H9 (cell line): Measurements from ENCODE around the gene CDK12. TPM values are rescaled to one million over a fixed set of nuclear protein-coding genes. Genes with fewer than 3 reads are reported as not detected.

Experiments
- DNase-seq: peaks from one replicate; pipeline ENCODE4 v3.0.0-alpha.2; 2017
- H2AFZ ChIP-seq: one replicate; pipeline ENCODE4 v1.6.1; 2013; ENCODE audit warnings: mild to moderate bottlenecking, low read length, control low read depth, moderate library complexity
- H2AK5ac ChIP-seq: 2 replicates; pipeline ENCODE4 v1.6.1; 2013; ENCODE audit warnings: low read length, control low read depth, mixed read lengths; ENCODE audit not compliant: insufficient read length
- H2BK120ac ChIP-seq: one replicate; pipeline ENCODE4 v1.6.1; 2013; ENCODE audit warnings: low read depth, mild to moderate bottlenecking, low read length, control low read depth, inconsistent platforms; ENCODE audit not compliant: poor library complexity, severe bottlenecking
- H2BK12ac ChIP-seq: 2 replicates; pipeline ENCODE4 v1.6.1; 2013; ENCODE audit warnings: low read length, control low read depth, mixed read lengths, low read depth; ENCODE audit not compliant: insufficient read length
- H2BK15ac ChIP-seq: 2 replicates; pipeline ENCODE4 v1.6.1; 2013; ENCODE audit warnings: low read depth, low read length, control low read depth
- H2BK20ac ChIP-seq: one replicate; pipeline ENCODE4 v1.6.1; 2013; ENCODE audit warnings: low read depth, mild to moderate bottlenecking, low read length, control low read depth, inconsistent platforms; ENCODE audit not compliant: poor library complexity, severe bottlenecking
- H2BK5ac ChIP-seq: 2 replicates; pipeline ENCODE4 v1.6.1; 2013; ENCODE audit warnings: low read length, control low read depth, mixed read lengths; ENCODE audit not compliant: insufficient read length
- H3K14ac ChIP-seq: 2 replicates; pipeline ENCODE4 v1.6.1; 2013; ENCODE audit warnings: low read length, control low read depth; ENCODE audit not compliant: insufficient read depth
- H3K18ac ChIP-seq: 2 replicates; pipeline ENCODE4 v1.6.1; 2013; ENCODE audit warnings: low read depth, mild to moderate bottlenecking, mixed read lengths, low read length, control low read depth; ENCODE audit not compliant: insufficient read length
- H3K23ac ChIP-seq: 2 replicates; pipeline ENCODE4 v1.6.1; 2013; ENCODE audit warnings: low read length, control low read depth, mixed read lengths, low read depth; ENCODE audit not compliant: insufficient read length
- H3K23me2 ChIP-seq: 2 replicates; pipeline ENCODE4 v1.6.1; 2013; ENCODE audit warnings: low read depth, mild to moderate bottlenecking, mixed read lengths, low read length, control low read depth; ENCODE audit not compliant: insufficient read length, poor library complexity, severe bottlenecking
- H3K27ac ChIP-seq: 2 replicates; pipeline ENCODE4 v1.5.1; 2013; ENCODE audit warnings: low read length, control low read depth, mixed read lengths, low read depth; ENCODE audit not compliant: insufficient read length
- H3K27me3 ChIP-seq: 2 replicates; pipeline ENCODE4 v1.6.1; 2013; ENCODE audit warnings: low read length, control low read depth, inconsistent platforms; ENCODE audit not compliant: insufficient read depth
- H3K4ac ChIP-seq: 2 replicates; pipeline ENCODE4 v1.6.1; 2013; ENCODE audit warnings: low read depth, mild to moderate bottlenecking, control low read depth, inconsistent platforms, low read length, moderate library complexity
- H3K4me1 ChIP-seq: 2 replicates; pipeline ENCODE4 v1.6.1; 2013; ENCODE audit warnings: low read length, control low read depth, inconsistent platforms; ENCODE audit not compliant: insufficient read depth
- H3K4me2 ChIP-seq: 2 replicates; pipeline ENCODE4 v1.6.1; 2013; ENCODE audit warnings: low read length, control low read depth, mixed read lengths; ENCODE audit not compliant: insufficient read length, insufficient read depth
- H3K56ac ChIP-seq: 2 replicates; pipeline ENCODE4 v1.6.1; 2013; ENCODE audit warnings: low read depth, mild to moderate bottlenecking, mixed read lengths, low read length, control low read depth; ENCODE audit not compliant: insufficient read length
- H3K79me1 ChIP-seq: 2 replicates; pipeline ENCODE4 v1.6.1; 2013; ENCODE audit warnings: low read depth, mild to moderate bottlenecking, moderate library complexity, low read length, control low read depth, inconsistent platforms; ENCODE audit not compliant: insufficient read depth, poor library complexity, severe bottlenecking
- H3K79me2 ChIP-seq: 2 replicates; pipeline ENCODE4 v1.6.1; 2013; ENCODE audit warnings: low read length, control low read depth, inconsistent platforms; ENCODE audit not compliant: insufficient read depth
- H3K9ac ChIP-seq: 2 replicates; pipeline ENCODE4 v1.6.1; 2013; ENCODE audit warnings: low read length, control low read depth, mixed read lengths; ENCODE audit not compliant: insufficient read length; ENCODE audit errors: extremely low read depth
- H3K9me3 ChIP-seq: one replicate; pipeline ENCODE4 v1.6.1; 2013; ENCODE audit warnings: low read depth, low read length, inconsistent platforms; ENCODE audit not compliant: control insufficient read depth
- H3T11ph ChIP-seq: one replicate; pipeline ENCODE4 v1.6.1; 2013; ENCODE audit warnings: mild to moderate bottlenecking, low read length, control low read depth, inconsistent platforms
- H4K20me1 ChIP-seq: one replicate; pipeline ENCODE4 v1.6.1; 2013; ENCODE audit not compliant: control insufficient read depth, insufficient read length, insufficient read depth
- H4K5ac ChIP-seq: 2 replicates; pipeline ENCODE4 v1.6.1; 2013; ENCODE audit warnings: low read depth, mild to moderate bottlenecking, mixed read lengths, low read length, control low read depth; ENCODE audit not compliant: insufficient read length
- H4K8ac ChIP-seq: replicated peaks from 2 replicates; pipeline ENCODE4 v1.6.1; 2013; ENCODE audit warnings: low read length, control low read depth, mixed read lengths, low read depth; ENCODE audit not compliant: insufficient read length
- H4K91ac ChIP-seq: 2 replicates; pipeline ENCODE4 v1.6.1; 2013; ENCODE audit warnings: low read depth, mild to moderate bottlenecking, moderate library complexity, mixed read lengths, low read length, control low read depth; ENCODE audit not compliant: insufficient read length
- H3K27ac Mint-ChIP-seq, 3 experiments: 2 replicates in 2 of 3; 3 replicates in 1 of 3; pipeline ENCODE4 v1.8.0; 2020 to 2021; ENCODE audit warnings: mixed read lengths in 3 of 3, mild to moderate bottlenecking in 1 of 3, moderate library complexity in 1 of 3
- H3K27me3 Mint-ChIP-seq: 2 replicates; pipeline ENCODE4 v1.8.0; 2021; ENCODE audit warnings: low read depth, mild to moderate bottlenecking, moderate library complexity, mixed read lengths
- H3K36me3 Mint-ChIP-seq, 3 experiments: 2 replicates in 2 of 3; 3 replicates in 1 of 3; pipeline ENCODE4 v1.8.0; 2020 to 2021; ENCODE audit warnings: low read depth in 3 of 3, mixed read lengths in 3 of 3; ENCODE audit not compliant: insufficient read depth in 1 of 3
- H3K4me1 Mint-ChIP-seq, 2 experiments: 2 replicates each; pipeline ENCODE4 v1.8.0; 2020; ENCODE audit warnings: mixed read lengths in 2 of 2
- H3K4me3 Mint-ChIP-seq, 2 experiments: 2 replicates in 1 of 2; 3 replicates in 1 of 2; pipeline ENCODE4 v1.8.0; 2020 to 2021; ENCODE audit warnings: mild to moderate bottlenecking in 2 of 2, mixed read lengths in 2 of 2, moderate library complexity in 1 of 2
- H3K9me3 Mint-ChIP-seq, 2 experiments: 2 replicates in 1 of 2; 3 replicates in 1 of 2; pipeline ENCODE4 v1.8.0; 2020; ENCODE audit warnings: mild to moderate bottlenecking in 2 of 2, mixed read lengths in 2 of 2, moderate library complexity in 1 of 2
- WGBS: extraction: QIAGEN DNeasy Blood & Tissue Kit; methylation state at CpG from one replicate; pipeline ENCODE4 v1.1.7; 2013; ENCODE audit warnings: missing lambda C conversion rate, low lambda C conversion rate, mixed read lengths; ENCODE audit not compliant: insufficient read length; ENCODE audit errors: extremely low coverage; 5-methylcytosine and 5-hydroxymethylcytosine counted together
- total RNA-seq: library from RNA; stranded (reverse); gene quantifications from 2 replicates; pipeline ENCODE4 v1.2.1, GENCODE V29; 2021
- TF ChIP-seq, protein P1 (sequence below): fragments of 200-600 bp; sonication (generic); conservative IDR thresholded peaks from 3 replicates; pipeline ENCODE4 v1.8.0; 2021; ENCODE audit warnings: antibody characterized with exemption, mild to moderate bottlenecking

The CDK12 gene
- total RNA-seq, 1 experiment from 2014 or later: 87.6 TPM

DNA sequence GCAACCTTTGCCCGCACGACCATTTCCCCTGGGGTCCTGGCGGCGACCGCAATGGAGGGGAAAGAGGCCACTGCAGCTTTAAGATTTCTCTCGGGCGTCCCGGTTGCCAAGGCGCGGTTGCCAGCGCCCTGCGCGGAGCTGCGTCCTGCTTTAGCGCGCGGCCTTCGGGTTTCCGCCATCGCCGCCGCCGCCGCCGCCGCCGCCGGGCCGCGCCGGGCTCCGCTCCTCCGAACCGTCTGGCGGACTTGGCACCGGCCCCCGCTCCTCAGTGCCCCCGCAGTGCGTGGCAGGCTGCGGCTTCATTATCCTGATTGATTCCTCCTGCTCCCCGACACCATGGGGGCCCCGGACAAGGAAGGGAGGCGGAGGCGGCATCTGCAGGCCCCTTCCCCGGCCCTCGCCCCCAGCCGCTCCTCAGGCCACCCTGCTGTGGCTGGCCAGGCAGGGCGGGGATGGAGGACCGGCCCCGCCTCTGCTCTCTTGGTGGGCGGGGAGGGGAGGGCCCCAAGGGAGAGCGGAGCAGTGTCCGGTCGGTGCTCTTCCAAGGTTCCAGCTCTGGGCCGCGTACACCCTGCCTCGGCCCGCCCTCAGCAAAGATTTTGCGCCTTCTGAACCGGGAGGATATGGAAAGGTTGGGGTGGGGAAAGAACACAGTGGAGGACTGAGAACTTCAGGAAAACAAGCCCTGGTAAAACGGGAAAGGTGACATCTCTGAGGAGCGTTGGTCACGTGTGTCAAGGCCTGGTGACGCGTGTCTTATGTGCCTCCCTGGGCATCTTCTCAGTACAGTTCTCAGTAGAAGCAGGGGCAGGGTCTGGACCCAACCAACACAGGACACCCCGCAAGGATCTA, 112.4 kb downstream of the CDK12 start:
- H4K8ac ChIP-seq: no peak overlapping the region
- no peak overlapping the region for H2AK5ac ChIP-seq
- no peak overlapping the region for H3K18ac ChIP-seq
- no peak overlapping the region for H4K5ac ChIP-seq
- H3K23me2 ChIP-seq: peaks cover 3% of the 10 kb centered on the region
- Mint-ChIP-seq H3K4me3 (peak overlapping the region; percentile 76 to 93), H3K4me1 (peaks cover 15 to 20% of the 10 kb centered on the region in 2 experiments), H3K27ac (peak overlapping the region in 2 of 3 experiments; percentile 27 to 65; a peak in 2 of 7 replicates), H3K9me3 (peaks cover 0 to 3% of the 10 kb centered on the region in 2 experiments; a peak in 2 of 5 replicates), H3K27me3 (peaks cover 51% of the 10 kb centered on the region), H3K36me3 (peaks cover 0 to 9% (median 4%) of the 10 kb centered on the region in 3 experiments; a peak in 3 of 7 replicates)
- no peak overlapping the region for H3K23ac ChIP-seq
- no peak overlapping the region for H4K91ac ChIP-seq
- peaks cover 3% of the 10 kb centered on the region; the same call in 1 of the 2 replicates for H3K4me1 ChIP-seq
- no peak overlapping the region for H2BK12ac ChIP-seq
- H2BK20ac ChIP-seq: no peak overlapping the region
- H3K14ac ChIP-seq: no peak overlapping the region; the same call in 1 of the 2 replicates
- peak; percentile 83 for DNase-seq
- no peak overlapping the region for H3K4ac ChIP-seq
- H3T11ph ChIP-seq: no peak overlapping the region
- H3K9me3 ChIP-seq: no peaks in the 10 kb centered on the region
- peak overlapping the region; percentile 55 for H3K4me2 ChIP-seq
- H3K9ac ChIP-seq: no peak overlapping the region
- no CpG with 5 or more reads among the region's 66 CpGs for WGBS
- H3K79me1 ChIP-seq: no peaks in the 10 kb centered on the region
- H2AFZ ChIP-seq: no peak overlapping the region
- no peaks in the 10 kb centered on the region for H4K20me1 ChIP-seq
- no peak overlapping the region for H2BK120ac ChIP-seq
- H2BK15ac ChIP-seq: no peak overlapping the region
- no peaks in the 10 kb centered on the region for H3K79me2 ChIP-seq
- H3K27ac ChIP-seq: no peak overlapping the region
- no peak overlapping the region for H3K56ac ChIP-seq
- no peak overlapping the region for H2BK5ac ChIP-seq
- TF ChIP-seq, protein P1, sequence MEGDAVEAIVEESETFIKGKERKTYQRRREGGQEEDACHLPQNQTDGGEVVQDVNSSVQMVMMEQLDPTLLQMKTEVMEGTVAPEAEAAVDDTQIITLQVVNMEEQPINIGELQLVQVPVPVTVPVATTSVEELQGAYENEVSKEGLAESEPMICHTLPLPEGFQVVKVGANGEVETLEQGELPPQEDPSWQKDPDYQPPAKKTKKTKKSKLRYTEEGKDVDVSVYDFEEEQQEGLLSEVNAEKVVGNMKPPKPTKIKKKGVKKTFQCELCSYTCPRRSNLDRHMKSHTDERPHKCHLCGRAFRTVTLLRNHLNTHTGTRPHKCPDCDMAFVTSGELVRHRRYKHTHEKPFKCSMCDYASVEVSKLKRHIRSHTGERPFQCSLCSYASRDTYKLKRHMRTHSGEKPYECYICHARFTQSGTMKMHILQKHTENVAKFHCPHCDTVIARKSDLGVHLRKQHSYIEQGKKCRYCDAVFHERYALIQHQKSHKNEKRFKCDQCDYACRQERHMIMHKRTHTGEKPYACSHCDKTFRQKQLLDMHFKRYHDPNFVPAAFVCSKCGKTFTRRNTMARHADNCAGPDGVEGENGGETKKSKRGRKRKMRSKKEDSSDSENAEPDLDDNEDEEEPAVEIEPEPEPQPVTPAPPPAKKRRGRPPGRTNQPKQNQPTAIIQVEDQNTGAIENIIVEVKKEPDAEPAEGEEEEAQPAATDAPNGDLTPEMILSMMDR: no peak
- H3K27me3 ChIP-seq: no peaks in the 10 kb centered on the region
